ENCODE results near the gene SIL1. TPM values are rescaled to one million over a fixed set of nuclear protein-coding genes. Genes with fewer than 3 reads are reported as not detected.
"Not testable (repeated sequence)": the region's sequence is repeated elsewhere in the genome, so short reads cannot be mapped to it uniquely, and the experiment has no call there.

Gene SIL1
- total RNA-seq, 1 donor from 2014 or later = 26.1 TPM

DNA sequence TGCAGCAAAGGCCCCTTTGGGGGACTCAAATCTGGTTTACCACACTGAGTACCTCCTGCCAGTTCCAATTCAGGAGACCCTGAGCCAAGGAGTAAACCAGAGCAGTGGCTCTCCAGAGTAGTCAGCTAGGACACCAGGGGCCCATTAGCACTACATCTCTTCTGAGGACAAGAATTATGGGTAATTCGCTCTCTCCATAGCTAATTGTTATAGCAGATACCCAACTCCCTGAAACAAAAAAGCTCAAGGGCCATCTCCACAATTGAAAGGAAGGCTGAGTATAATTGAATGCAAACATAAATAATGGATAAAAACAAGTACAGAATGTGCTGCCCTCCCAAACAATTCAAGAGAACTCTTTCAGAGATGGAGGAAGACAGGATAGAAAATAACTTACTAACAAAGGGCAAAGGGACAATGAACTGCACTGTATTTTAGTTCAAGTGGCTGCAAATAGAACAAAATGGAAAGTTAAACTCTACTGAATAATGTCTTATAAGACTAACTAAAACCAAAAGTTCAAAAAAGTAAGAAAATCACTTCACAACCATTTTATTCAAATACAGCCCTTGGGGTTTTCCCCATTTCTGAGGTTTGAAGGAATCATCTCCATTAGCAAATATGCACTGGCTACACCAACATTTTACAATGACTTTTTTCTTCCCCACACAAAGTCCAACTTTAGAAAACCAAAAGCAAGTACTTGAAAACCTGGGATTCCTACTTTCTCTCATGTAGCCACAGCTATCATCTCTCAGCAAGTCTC is 118.8 kb downstream of the SIL1 start:
- Histone ChIP-seq H3K9me3 (ENCODE audit: control insufficient read depth in 3 of 3, low read length in 3 of 3) (no peaks in the 10 kb centered on the region), H3K36me3 (ENCODE audit: control insufficient read depth in 3 of 3, insufficient read depth in 3 of 3, low read length in 3 of 3) (no peaks in the 10 kb centered on the region), H3K4me3 (ENCODE audit: low read length in 3 of 3) (no peak overlapping the region), H3K27ac (ENCODE audit: low read depth, low read length) (no peak overlapping the region), H3K4me1 (ENCODE audit: control insufficient read depth in 3 of 3, insufficient read depth in 3 of 3, low read length in 3 of 3) (peaks cover 0 to 7% (median 3%) of the 10 kb centered on the region in 3 donors), H3K27me3 (ENCODE audit: control insufficient read depth in 3 of 3, insufficient read depth in 3 of 3, low read length in 3 of 3) (no peaks in the 10 kb centered on the region), H3K9ac (ENCODE audit: low read depth in 1 of 3, low read length in 3 of 3) (no peak overlapping the region)

DNA sequence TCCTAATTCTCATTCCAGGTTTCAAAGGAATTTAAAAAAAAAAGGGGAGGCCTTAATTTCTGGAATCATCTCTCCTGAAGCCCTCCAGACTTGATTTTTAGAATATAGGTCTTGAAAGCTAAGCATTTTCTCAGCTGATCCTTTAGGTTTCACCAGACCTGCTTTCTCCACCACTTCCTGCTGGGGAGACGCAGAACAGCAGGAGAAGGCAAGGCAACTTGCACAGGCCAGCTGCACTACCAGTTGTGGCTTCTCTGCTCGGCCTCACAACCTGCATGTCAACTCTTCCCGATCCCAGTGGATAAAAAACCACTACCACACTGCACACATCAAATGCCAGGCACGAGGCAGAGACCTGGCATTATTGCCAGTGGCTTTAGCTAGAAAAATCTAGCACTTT is 119.8 kb downstream of the SIL1 start:
- H3K4me3 ChIP-seq (ENCODE audit: low read length in 3 of 3) = no peak overlapping the region
- no peak overlapping the region for H3K9ac ChIP-seq (ENCODE audit: low read depth in 1 of 3, low read length in 3 of 3)
- peaks cover 0 to 7% (median 3%) of the 10 kb centered on the region in 3 donors for H3K4me1 ChIP-seq (ENCODE audit: control insufficient read depth in 3 of 3, insufficient read depth in 3 of 3, low read length in 3 of 3)
- no peaks in the 10 kb centered on the region for H3K9me3 ChIP-seq (ENCODE audit: control insufficient read depth in 3 of 3, low read length in 3 of 3)
- H3K36me3 ChIP-seq (ENCODE audit: control insufficient read depth in 3 of 3, insufficient read depth in 3 of 3, low read length in 3 of 3) = no peaks in the 10 kb centered on the region
- H3K27me3 ChIP-seq (ENCODE audit: control insufficient read depth in 3 of 3, insufficient read depth in 3 of 3, low read length in 3 of 3) = no peaks in the 10 kb centered on the region
- no peak overlapping the region for H3K27ac ChIP-seq (ENCODE audit: low read depth, low read length)

DNA sequence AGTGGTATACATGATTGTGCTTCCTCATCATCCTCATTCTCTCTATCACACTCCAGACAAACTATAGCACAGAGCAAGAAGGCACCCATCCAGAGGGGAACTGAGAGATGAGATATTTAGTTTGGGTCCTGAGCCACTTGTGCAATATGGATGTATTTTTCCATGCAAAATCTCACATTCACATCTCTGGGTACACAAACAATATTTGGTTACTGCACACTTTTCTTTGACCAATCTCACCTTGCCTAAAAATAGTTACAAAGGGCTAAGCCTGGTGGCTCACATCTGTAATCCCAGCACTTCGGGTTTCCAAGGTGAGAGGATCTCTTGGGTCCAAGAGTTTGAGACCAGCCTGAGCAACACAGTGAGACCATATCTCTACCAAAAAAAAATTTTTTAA is 120.3 kb downstream of the SIL1 start:
- Histone ChIP-seq H3K27ac (ENCODE audit: low read depth, low read length) (no peak overlapping the region), H3K9ac (ENCODE audit: low read depth in 1 of 3, low read length in 3 of 3) (no peak overlapping the region), H3K4me1 (ENCODE audit: control insufficient read depth in 3 of 3, insufficient read depth in 3 of 3, low read length in 3 of 3) (peaks cover 0 to 7% (median 3%) of the 10 kb centered on the region in 3 donors), H3K36me3 (ENCODE audit: control insufficient read depth in 3 of 3, insufficient read depth in 3 of 3, low read length in 3 of 3) (no peaks in the 10 kb centered on the region), H3K9me3 (ENCODE audit: control insufficient read depth in 3 of 3, low read length in 3 of 3) (no peaks in the 10 kb centered on the region), H3K27me3 (ENCODE audit: control insufficient read depth in 3 of 3, insufficient read depth in 3 of 3, low read length in 3 of 3) (no peaks in the 10 kb centered on the region), H3K4me3 (ENCODE audit: low read length in 3 of 3) (no peak overlapping the region)

DNA sequence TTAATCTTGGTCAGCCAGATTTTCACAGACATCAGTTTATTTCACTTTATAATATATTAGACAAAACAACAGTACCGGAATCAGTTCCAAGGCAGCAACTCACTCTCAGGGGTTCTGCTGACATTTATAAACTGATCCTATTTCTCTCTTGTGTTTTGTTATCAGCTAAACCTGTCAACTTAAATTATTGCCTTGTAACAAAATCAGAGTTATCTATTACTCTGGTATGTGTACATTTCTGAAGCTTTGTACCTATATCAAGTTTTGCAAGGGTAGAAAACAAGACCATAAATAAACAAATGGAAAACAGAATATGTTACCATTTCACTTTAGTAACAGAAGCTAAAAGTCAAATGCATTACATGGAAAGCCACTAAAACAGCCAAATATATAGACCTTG is 122.1 kb downstream of the SIL1 start:
- H3K27ac ChIP-seq (ENCODE audit: low read depth, low read length) = no peak overlapping the region

DNA sequence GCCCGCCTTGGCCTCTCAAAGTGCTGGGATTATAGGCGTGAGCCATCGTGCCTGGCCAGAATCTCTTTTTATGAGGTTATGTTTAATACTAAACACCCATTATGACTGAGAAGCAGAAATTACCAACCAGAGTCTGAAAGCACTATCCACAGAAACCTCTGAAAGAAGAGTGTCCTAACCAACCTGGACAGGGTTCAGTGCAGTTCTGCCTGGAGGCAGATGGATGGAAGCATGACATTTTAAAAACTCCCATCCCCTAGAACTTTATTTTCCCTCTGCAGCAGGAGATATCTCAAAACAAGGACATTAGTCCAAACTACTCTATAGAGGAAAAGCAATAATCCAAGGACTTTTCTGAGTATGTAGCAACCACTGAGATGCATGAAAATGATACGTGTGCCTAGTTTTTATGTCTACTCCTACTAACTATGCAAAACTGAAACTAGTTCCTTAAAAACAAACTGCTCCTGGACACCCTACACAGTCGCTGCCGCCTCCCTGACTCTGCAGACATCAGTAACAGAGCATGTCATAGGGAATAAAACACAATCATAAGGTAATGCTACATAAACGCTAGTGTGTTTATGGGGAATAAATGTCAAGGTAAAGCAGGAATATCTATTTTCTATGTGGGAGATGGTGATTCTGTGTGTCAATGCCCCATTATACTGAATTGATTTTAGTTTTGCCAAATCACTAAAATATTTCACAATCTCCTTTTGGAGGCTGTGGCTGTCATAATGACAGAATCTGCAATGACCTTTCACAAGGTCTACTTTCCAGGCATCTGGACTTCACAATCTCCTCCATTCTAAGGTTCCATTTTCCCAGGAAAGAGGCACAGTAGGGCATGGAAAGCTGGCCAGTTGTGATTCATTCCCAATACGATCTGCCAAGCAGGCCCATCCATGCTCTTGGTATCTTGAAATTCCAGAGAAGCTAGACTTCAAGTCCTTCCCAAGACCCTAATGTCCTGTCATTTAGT is 122.8 kb downstream of the SIL1 start:
- Histone ChIP-seq H3K36me3 (ENCODE audit: control insufficient read depth in 3 of 3, insufficient read depth in 3 of 3, low read length in 3 of 3) (no peaks in the 10 kb centered on the region), H3K27ac (ENCODE audit: low read depth, low read length) (no peak overlapping the region), H3K9me3 (ENCODE audit: control insufficient read depth in 3 of 3, low read length in 3 of 3) (no peaks in the 10 kb centered on the region), H3K27me3 (ENCODE audit: control insufficient read depth in 3 of 3, insufficient read depth in 3 of 3, low read length in 3 of 3) (no peaks in the 10 kb centered on the region), H3K4me1 (ENCODE audit: control insufficient read depth in 3 of 3, insufficient read depth in 3 of 3, low read length in 3 of 3) (peaks cover 0 to 7% (median 3%) of the 10 kb centered on the region in 3 donors), H3K9ac (ENCODE audit: low read depth in 1 of 3, low read length in 3 of 3) (no peak overlapping the region), H3K4me3 (ENCODE audit: low read length in 3 of 3) (no peak overlapping the region)

More for the DNA sequence above, 122.1 kb downstream of the SIL1 start:
- no peaks in the 10 kb centered on the region for H3K27me3 ChIP-seq (ENCODE audit: control insufficient read depth in 3 of 3, insufficient read depth in 3 of 3, low read length in 3 of 3)
- H3K4me1 ChIP-seq (ENCODE audit: control insufficient read depth in 3 of 3, insufficient read depth in 3 of 3, low read length in 3 of 3) = peaks cover 0 to 7% (median 3%) of the 10 kb centered on the region in 3 donors
- H3K36me3 ChIP-seq (ENCODE audit: control insufficient read depth in 3 of 3, insufficient read depth in 3 of 3, low read length in 3 of 3) = no peaks in the 10 kb centered on the region
- no peak overlapping the region for H3K4me3 ChIP-seq (ENCODE audit: low read length in 3 of 3)
- H3K9ac ChIP-seq (ENCODE audit: low read depth in 1 of 3, low read length in 3 of 3) = no peak overlapping the region
- H3K9me3 ChIP-seq (ENCODE audit: control insufficient read depth in 3 of 3, low read length in 3 of 3) = no peaks in the 10 kb centered on the region

- not testable (repeated sequence) for H3K9me3 ChIP-seq (ENCODE audit: control insufficient read depth in 3 of 3, low read length in 3 of 3); H3K27me3 ChIP-seq (ENCODE audit: control insufficient read depth in 3 of 3, insufficient read depth in 3 of 3, low read length in 3 of 3); H3K4me1 ChIP-seq (ENCODE audit: control insufficient read depth in 3 of 3, insufficient read depth in 3 of 3, low read length in 3 of 3); H3K27ac ChIP-seq (ENCODE audit: low read depth, low read length); H3K9ac ChIP-seq (ENCODE audit: low read depth in 1 of 3, low read length in 3 of 3); H3K36me3 ChIP-seq (ENCODE audit: control insufficient read depth in 3 of 3, insufficient read depth in 3 of 3, low read length in 3 of 3); H3K4me3 ChIP-seq (ENCODE audit: low read length in 3 of 3)
Observed at GRCh38 chr5:139073956-139074355, 124.2 kb downstream of the SIL1 start.

DNA sequence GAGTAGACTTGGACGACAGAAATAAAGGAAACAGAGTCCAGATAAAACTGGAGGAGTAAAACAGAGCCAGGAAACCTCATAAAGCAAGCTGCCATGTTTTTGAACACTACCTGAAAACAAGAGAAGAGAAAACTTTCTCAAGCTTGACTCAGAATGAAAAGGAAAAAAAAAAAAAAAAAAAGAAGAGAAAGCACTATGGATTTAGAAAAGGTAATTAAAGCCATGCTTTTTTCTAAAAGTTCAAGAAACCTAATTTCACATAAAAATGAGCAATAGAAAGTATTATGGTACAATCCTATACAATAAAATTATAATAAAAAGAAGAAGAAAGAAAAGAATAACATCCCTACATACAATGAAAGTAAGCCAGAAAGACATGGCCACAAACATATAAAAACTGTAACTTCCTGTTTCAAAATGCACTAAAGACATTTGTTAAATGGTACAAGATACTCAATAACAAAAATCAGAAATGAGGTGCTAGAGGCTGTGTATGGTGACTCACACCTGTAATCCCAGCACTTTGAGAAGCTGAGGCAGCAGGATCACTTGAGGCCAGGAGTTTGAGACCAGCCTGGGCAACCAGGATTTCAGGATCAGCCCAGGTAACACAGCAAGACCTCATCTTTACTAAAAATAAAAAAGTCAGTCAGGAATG is 129.5 kb downstream of the SIL1 start:
- H3K9me3 ChIP-seq (ENCODE audit: control insufficient read depth in 3 of 3, low read length in 3 of 3) = no peaks in the 10 kb centered on the region
- no peaks in the 10 kb centered on the region for H3K27me3 ChIP-seq (ENCODE audit: control insufficient read depth in 3 of 3, insufficient read depth in 3 of 3, low read length in 3 of 3)
- H3K36me3 ChIP-seq (ENCODE audit: control insufficient read depth in 3 of 3, insufficient read depth in 3 of 3, low read length in 3 of 3) = no peaks in the 10 kb centered on the region
- H3K4me1 ChIP-seq (ENCODE audit: control insufficient read depth in 3 of 3, insufficient read depth in 3 of 3, low read length in 3 of 3) = peaks cover 8 to 23% (median 10%) of the 10 kb centered on the region in 3 donors
- H3K27ac ChIP-seq (ENCODE audit: low read depth, low read length) = no peak overlapping the region
- no peak overlapping the region for H3K9ac ChIP-seq (ENCODE audit: low read depth in 1 of 3, low read length in 3 of 3)
- H3K4me3 ChIP-seq (ENCODE audit: low read length in 3 of 3) = no peak overlapping the region

- Histone ChIP-seq H3K9me3 (ENCODE audit: control insufficient read depth in 3 of 3, low read length in 3 of 3) (no peaks in the 10 kb centered on the region), H3K27ac (ENCODE audit: low read depth, low read length) (no peak overlapping the region), H3K4me3 (ENCODE audit: low read length in 3 of 3) (no peak overlapping the region), H3K4me1 (ENCODE audit: control insufficient read depth in 3 of 3, insufficient read depth in 3 of 3, low read length in 3 of 3) (peaks cover 8 to 23% (median 10%) of the 10 kb centered on the region in 3 donors), H3K9ac (ENCODE audit: low read depth in 1 of 3, low read length in 3 of 3) (no peak overlapping the region), H3K36me3 (ENCODE audit: control insufficient read depth in 3 of 3, insufficient read depth in 3 of 3, low read length in 3 of 3) (no peaks in the 10 kb centered on the region), H3K27me3 (ENCODE audit: control insufficient read depth in 3 of 3, insufficient read depth in 3 of 3, low read length in 3 of 3) (no peaks in the 10 kb centered on the region)
Observed at GRCh38 chr5:139068060-139068459, 130.1 kb downstream of the SIL1 start.

DNA sequence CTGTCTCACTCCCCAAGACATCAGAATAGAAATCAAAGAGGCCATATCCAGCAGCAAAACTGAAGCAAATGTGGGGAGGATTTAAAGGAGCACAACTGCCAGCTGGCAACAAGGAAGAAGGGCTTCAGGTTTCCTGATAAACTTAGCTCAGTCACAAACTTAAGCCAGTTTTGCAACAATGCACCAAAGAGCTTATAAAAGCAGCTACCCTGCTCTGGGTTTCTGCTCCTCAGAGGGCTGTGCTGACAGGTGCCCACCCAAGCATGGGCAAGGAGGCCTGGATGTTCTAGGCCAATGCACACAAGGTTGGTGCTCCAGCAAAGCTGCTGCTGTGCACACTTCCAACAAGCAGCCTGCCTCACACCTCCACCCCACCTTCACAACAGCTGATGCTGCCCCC is 132.9 kb downstream of the SIL1 start:
- Histone ChIP-seq H3K27me3 (ENCODE audit: control insufficient read depth in 3 of 3, insufficient read depth in 3 of 3, low read length in 3 of 3) (no peaks in the 10 kb centered on the region), H3K4me1 (ENCODE audit: control insufficient read depth in 3 of 3, insufficient read depth in 3 of 3, low read length in 3 of 3) (peaks cover 18 to 42% (median 18%) of the 10 kb centered on the region in 3 donors), H3K36me3 (ENCODE audit: control insufficient read depth in 3 of 3, insufficient read depth in 3 of 3, low read length in 3 of 3) (no peaks in the 10 kb centered on the region), H3K27ac (ENCODE audit: low read depth, low read length) (no peak overlapping the region), H3K4me3 (ENCODE audit: low read length in 3 of 3) (no peak overlapping the region), H3K9ac (ENCODE audit: low read depth in 1 of 3, low read length in 3 of 3) (no peak overlapping the region), H3K9me3 (ENCODE audit: control insufficient read depth in 3 of 3, low read length in 3 of 3) (no peaks in the 10 kb centered on the region)

All from skeletal muscle tissue (tissue), 4 donors.